HG02970 (cell line): Measurements from ENCODE around the gene SPHK2.
"Not testable (repeated sequence)": the region's sequence is repeated elsewhere in the genome, so short reads cannot be mapped to it uniquely, and the experiment has no call there.

Experiments used
- ATAC-seq: cut with Tn5 transposase; IDR thresholded peaks from one replicate; pipeline ENCODE4 v1.9.1; 2021; ENCODE audit warnings: mild to moderate bottlenecking, moderate library complexity, moderate number of reproducible peaks; ENCODE audit not compliant: unreplicated experiment, low FRiP score

SPHK2 gene

GRCh38 chr19:48673436-48674100 is 54.3 kb downstream of the SPHK2 start:
- no peak for ATAC-seq

- ATAC-seq: no peak
Measured at GRCh38 chr19:48674216-48674809, 55.0 kb downstream of the SPHK2 start.

GRCh38 chr19:48674921-48675824 is 55.9 kb downstream of the SPHK2 start:
- ATAC-seq: no peak

- no peak for ATAC-seq
Measured at GRCh38 chr19:48676487-48676886, 57.2 kb downstream of the SPHK2 start.

- no peak for ATAC-seq
Measured at GRCh38 chr19:48676887-48677286, 57.6 kb downstream of the SPHK2 start.

GRCh38 chr19:48678201-48678600 is 58.9 kb downstream of the SPHK2 start:
- no peak for ATAC-seq

- ATAC-seq: not testable (repeated sequence)
Measured at GRCh38 chr19:48680006-48680405, 60.7 kb downstream of the SPHK2 start.
